ENCODE measurements around the gene ZNF737.
A peak's percentile ranks its signal among the peaks of the same experiment; 100 is the strongest.
"Not testable (repeated sequence)": the region's sequence is repeated elsewhere in the genome, so short reads cannot be mapped to it uniquely, and the experiment has no call there.

The ZNF737 gene

GRCh38 chr19:20558011-20558410 lies 7.6 kb downstream of the ZNF737 start:
- in situ Hi-C loops (cut with HindIII; ENCODE audit: low pct_ligation_motif_present, low sequenced_read_pairs) = no loop called here
- no peak for DNase-seq
- H3K27me3 ChIP-seq (replicated peaks) = no peaks in the 10 kb centered on the region
- TF ChIP-seq, protein P1, sequence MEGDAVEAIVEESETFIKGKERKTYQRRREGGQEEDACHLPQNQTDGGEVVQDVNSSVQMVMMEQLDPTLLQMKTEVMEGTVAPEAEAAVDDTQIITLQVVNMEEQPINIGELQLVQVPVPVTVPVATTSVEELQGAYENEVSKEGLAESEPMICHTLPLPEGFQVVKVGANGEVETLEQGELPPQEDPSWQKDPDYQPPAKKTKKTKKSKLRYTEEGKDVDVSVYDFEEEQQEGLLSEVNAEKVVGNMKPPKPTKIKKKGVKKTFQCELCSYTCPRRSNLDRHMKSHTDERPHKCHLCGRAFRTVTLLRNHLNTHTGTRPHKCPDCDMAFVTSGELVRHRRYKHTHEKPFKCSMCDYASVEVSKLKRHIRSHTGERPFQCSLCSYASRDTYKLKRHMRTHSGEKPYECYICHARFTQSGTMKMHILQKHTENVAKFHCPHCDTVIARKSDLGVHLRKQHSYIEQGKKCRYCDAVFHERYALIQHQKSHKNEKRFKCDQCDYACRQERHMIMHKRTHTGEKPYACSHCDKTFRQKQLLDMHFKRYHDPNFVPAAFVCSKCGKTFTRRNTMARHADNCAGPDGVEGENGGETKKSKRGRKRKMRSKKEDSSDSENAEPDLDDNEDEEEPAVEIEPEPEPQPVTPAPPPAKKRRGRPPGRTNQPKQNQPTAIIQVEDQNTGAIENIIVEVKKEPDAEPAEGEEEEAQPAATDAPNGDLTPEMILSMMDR (IDR thresholded peaks at IDR 0.05; ENCODE audit: low read depth, low read length, missing control alignments) = no peak
- H3K27ac ChIP-seq = no peak overlapping the region
- H3K36me3 ChIP-seq (replicated peaks) = peaks cover 3% of the 10 kb centered on the region
- no peak overlapping the region for H3K4me3 ChIP-seq (ENCODE audit: low read depth, low read length)

DNA sequence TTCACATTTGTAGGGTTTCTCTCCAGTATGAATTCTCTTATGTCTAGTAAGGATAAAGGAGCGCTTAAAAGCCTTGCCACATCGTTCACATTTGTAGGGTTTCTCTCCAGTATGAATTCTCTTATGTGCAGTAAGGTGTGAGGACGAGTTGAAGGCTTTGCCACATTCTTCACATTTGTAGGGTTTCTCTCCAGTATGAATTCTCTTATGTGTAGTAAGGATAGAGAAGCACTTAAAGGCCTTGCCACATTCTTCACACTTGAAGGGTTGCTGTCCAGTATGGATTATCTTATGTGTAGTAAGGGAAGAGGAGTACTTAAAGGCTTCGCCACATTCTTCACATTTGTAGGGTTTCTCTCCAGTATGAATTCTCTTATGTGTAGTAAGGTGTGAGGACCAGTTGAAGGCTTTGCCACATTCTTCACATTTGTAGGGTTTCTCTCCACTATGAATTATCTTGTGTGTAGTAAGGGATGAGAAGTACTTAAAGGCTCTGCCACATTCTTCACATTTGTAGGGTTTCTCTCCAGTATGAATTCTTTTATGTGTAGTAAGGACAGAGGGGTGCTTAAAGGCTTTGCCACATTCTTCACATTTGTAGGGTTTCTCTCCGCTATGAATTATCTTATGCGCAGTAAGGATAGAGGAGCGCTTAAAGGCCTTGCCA lies 20.8 kb downstream of the ZNF737 start:
- peaks cover 35% of the 10 kb centered on the region for H3K36me3 ChIP-seq (replicated peaks)
- H3K4me3 ChIP-seq (ENCODE audit: low read depth, low read length); H3K27me3 ChIP-seq (replicated peaks); in situ Hi-C loops (cut with HindIII; ENCODE audit: low pct_ligation_motif_present, low sequenced_read_pairs); DNase-seq; H3K27ac ChIP-seq: not testable (repeated sequence)

GRCh38 chr19:20530303-20530702 lies 35.3 kb downstream of the ZNF737 start:
- H3K27ac ChIP-seq; in situ Hi-C loops (cut with HindIII; ENCODE audit: low pct_ligation_motif_present, low sequenced_read_pairs); H3K27me3 ChIP-seq (replicated peaks): not testable (repeated sequence)

GRCh38 chr19:20513189-20513904 lies 52.2 kb downstream of the ZNF737 start:
- Histone ChIP-seq H3K27ac (no peak overlapping the region), H3K4me3 (ENCODE audit: low read depth, low read length) (no peak overlapping the region), H3K36me3 (replicated peaks) (no peaks in the 10 kb centered on the region), H3K27me3 (replicated peaks) (no peaks in the 10 kb centered on the region)
- no peak for DNase-seq
- in situ Hi-C loops (cut with HindIII; ENCODE audit: low pct_ligation_motif_present, low sequenced_read_pairs) = no loop called here
- TF ChIP-seq, protein P1 (IDR thresholded peaks at IDR 0.05; ENCODE audit: low read depth, low read length, missing control alignments) = no peak

More at GRCh38 chr19:20530303-20530702, 35.3 kb downstream of the ZNF737 start:
- H3K36me3 ChIP-seq (replicated peaks); H3K4me3 ChIP-seq (ENCODE audit: low read depth, low read length); DNase-seq: not testable (repeated sequence)

GRCh38 chr19:20503476-20503875 lies 62.1 kb downstream of the ZNF737 start:
- H3K4me3 ChIP-seq (ENCODE audit: low read depth, low read length) = no peak overlapping the region
- TF ChIP-seq, protein P1 (IDR thresholded peaks at IDR 0.05; ENCODE audit: low read depth, low read length, missing control alignments) = no peak
- peak; percentile 0 for DNase-seq
- H3K36me3 ChIP-seq (replicated peaks) = no peaks in the 10 kb centered on the region
- no peak overlapping the region for H3K27ac ChIP-seq
- H3K27me3 ChIP-seq (replicated peaks) = no peaks in the 10 kb centered on the region
- in situ Hi-C loops (cut with HindIII; ENCODE audit: low pct_ligation_motif_present, low sequenced_read_pairs) = no loop called here

Data from brain microvascular endothelial cell (primary cell).